HepG2 (cell line): ENCODE measurements around the gene DNAH8. TPM values are rescaled to one million over a fixed set of nuclear protein-coding genes. Genes with fewer than 3 reads are reported as not detected.

Experiments used
- ATAC-seq: fragments of 200-7000 bp; cut with Tn5 transposase; 3 replicates; pipeline ENCODE4 v1.9.1; 2020; ENCODE audit warnings: mild to moderate bottlenecking, moderate library complexity
- BruUV-seq: library from RNA; stranded (reverse); fragments of 400-500 nt; replicated peaks from 2 replicates; lab custom pipeline; 2021; lab: Mats Ljungman, UMichigan
- CTCF ChIA-PET: fragments of 300-600 bp; formaldehyde crosslinking; extraction: SDS; loops from one replicate; lab custom pipeline; 2021; ENCODE audit warnings: low total read pairs, inconsistent platforms, low intra/inter-chr PET ratio; lab: Yijun Ruan, JAX
- POLR2A ChIA-PET: fragments of 350-600 bp; sonication (Branson Sonifier 250); formaldehyde crosslinking; loops from one replicate; lab custom pipeline; 2020; ENCODE audit warnings: antibody characterized with exemption, inconsistent platforms; lab: Yijun Ruan, JAX
- DNase-seq: peaks from one replicate; pipeline ENCODE4 v3.0.0-alpha.2; 2015; ENCODE audit warnings: low spot score
- FAIRE-seq: peaks from 3 replicates; lab custom pipeline; 2011; peaks lifted over from hg19 to GRCh38; lab: Jason Lieb, UNC
- H2AFZ ChIP-seq: one replicate; pipeline ENCODE4 v1.6.1; 2011; ENCODE audit warnings: low read length, inconsistent platforms
- H3K27ac ChIP-seq: fragments of 300-600 bp; 3 replicates; pipeline ENCODE4 v1.8.0; 2011; ENCODE audit warnings: mixed run types, mild to moderate bottlenecking, mixed read lengths, low read length, inconsistent platforms; ENCODE audit not compliant: insufficient read depth; ENCODE audit errors: extremely low read length
- H3K27me3 ChIP-seq, 2 experiments: fragments of 200-600 bp in 1 of 2; 2 replicates in 1 of 2; 3 replicates in 1 of 2; pipeline versions ENCODE4 v1.6.0 to v1.8.0; 2011; ENCODE audit warnings: low read length in 2 of 2, mild to moderate bottlenecking in 2 of 2, moderate library complexity in 2 of 2, inconsistent platforms in 1 of 2; ENCODE audit not compliant: insufficient read depth in 2 of 2, control insufficient read depth in 1 of 2
- H3K36me3 ChIP-seq, 2 experiments: fragments of 200-600 bp in 1 of 2; replicated peaks in 1 of 2; 2 replicates in 1 of 2; 3 replicates in 1 of 2; pipeline versions ENCODE4 v1.5.1 to v1.8.0; 2011; ENCODE audit warnings: low read length in 2 of 2, inconsistent platforms in 1 of 2; ENCODE audit not compliant: insufficient read depth in 2 of 2, control insufficient read depth in 1 of 2
- H3K4me1 ChIP-seq: 2 replicates; pipeline ENCODE4 v1.5.1; 2012; ENCODE audit warnings: low read length, inconsistent platforms; ENCODE audit not compliant: insufficient read depth
- H3K4me2 ChIP-seq: 2 replicates; pipeline ENCODE4 v1.6.0; 2011; ENCODE audit warnings: low read depth, low read length, inconsistent platforms
- H3K4me3 ChIP-seq, 3 experiments: fragments of 200-600 bp in 1 of 3; sonication (generic), shearing (Covaris generic) in 1 of 3; replicated peaks in 1 of 3; 2 replicates each; pipeline ENCODE4 v1.5.1; 2011 to 2016; ENCODE audit warnings: low read length in 3 of 3, inconsistent platforms in 2 of 3, low read depth in 2 of 3, mild to moderate bottlenecking in 2 of 3, control low read depth in 1 of 3, mixed read lengths in 1 of 3; ENCODE audit not compliant: insufficient read depth in 1 of 3
- H3K79me2 ChIP-seq: one replicate; pipeline ENCODE4 v1.6.1; 2011; ENCODE audit warnings: low read length, inconsistent platforms; ENCODE audit not compliant: insufficient read depth
- H3K9ac ChIP-seq: 2 replicates; pipeline ENCODE4 v1.6.0; 2011; ENCODE audit warnings: mild to moderate bottlenecking, low read depth, low read length, inconsistent platforms; ENCODE audit not compliant: insufficient read depth
- H3K9me3 ChIP-seq: 2 replicates; pipeline ENCODE4 v1.5.1; 2012; ENCODE audit warnings: mild to moderate bottlenecking, low read length
- H4K20me1 ChIP-seq: 2 replicates; pipeline ENCODE4 v1.6.0; 2011; ENCODE audit warnings: inconsistent platforms, mild to moderate bottlenecking, low read length, moderate library complexity; ENCODE audit not compliant: insufficient read depth
- ESRRA ChIP-seq: sonication (generic); formaldehyde crosslinking; IDR thresholded peaks from 2 replicates; pipeline ENCODE4 v1.5.1; 2020; ENCODE audit warnings: mild to moderate bottlenecking, low read depth, missing genetic modification reagents
- RERE ChIP-seq: IDR thresholded peaks from 2 replicates; pipeline ENCODE4 v1.6.1; 2016; ENCODE audit warnings: low read depth, missing genetic modification reagents, missing compliant biosample characterization
- SKIL ChIP-seq: sonication (generic); formaldehyde crosslinking; IDR thresholded peaks from 2 replicates; pipeline ENCODE4 v1.8.0; 2022; ENCODE audit warnings: missing genetic modification reagents, mild to moderate bottlenecking, moderate library complexity, borderline replicate concordance
- SNAI1 ChIP-seq: sonication (generic); formaldehyde crosslinking; IDR thresholded peaks from 2 replicates; pipeline ENCODE4 v1.5.0; 2020; ENCODE audit warnings: mild to moderate bottlenecking, missing genetic modification reagents, borderline replicate concordance
- THAP9 ChIP-seq: sonication (generic); formaldehyde crosslinking; IDR thresholded peaks from 2 replicates; pipeline ENCODE4; 2020; ENCODE audit warnings: missing genetic modification reagents, mild to moderate bottlenecking, borderline replicate concordance
- TRIM24 ChIP-seq: sonication (generic); formaldehyde crosslinking; IDR thresholded peaks from 2 replicates; pipeline ENCODE4 v1.8.0; 2022; ENCODE audit warnings: mild to moderate bottlenecking, missing genetic modification reagents
- ZBED4 ChIP-seq: sonication (generic); formaldehyde crosslinking; IDR thresholded peaks from 2 replicates; pipeline ENCODE4 v1.4.0; 2020; ENCODE audit warnings: missing genetic modification reagents, borderline replicate concordance
- ZNF274 ChIP-seq: sonication (generic); formaldehyde crosslinking; IDR thresholded peaks from 2 replicates; pipeline ENCODE4 v1.5.1; 2020; ENCODE audit warnings: mild to moderate bottlenecking, missing genetic modification reagents
- ZNF337 ChIP-seq: sonication (generic); formaldehyde crosslinking; IDR thresholded peaks from 2 replicates; pipeline ENCODE4 v1.5.1; 2020; ENCODE audit warnings: missing genetic modification reagents, low read depth, mild to moderate bottlenecking, borderline replicate concordance
- WGBS: methylation state at CpG from one replicate; pipeline ENCODE4 v1.1.6; 2017; ENCODE audit warnings: low lambda C conversion rate; 5-methylcytosine and 5-hydroxymethylcytosine counted together
- in situ Hi-C: cut with HindIII; loops from 2 replicates; pipeline ENCODE4 v1.10.0; 2017; ENCODE audit warnings: low pct_unique_long_range_greater_than_20kb; ENCODE audit not compliant: extremely low pct_ligation_motif_present
- intact Hi-C: fragments of 100-400 bp; cut with micrococcal nuclease; formaldehyde crosslinking; loops from one replicate; pipeline ENCODE4 v1.10.0; 2022; ENCODE audit not compliant: unreplicated experiment
- polyA plus RNA-seq, 8 experiments: library from polyadenylated mRNA; depleted of rRNA in 3 of 8; stranded (reverse) in 7 of 8; unstranded in 1 of 8; fragments of >200 nt; fragmentation: Illumina TruSeq in 4 of 8; extraction: Trizol in 4 of 8; gene quantifications; 2 replicates each; pipeline versions ENCODE4 v1.2.1 to v1.2.3, GENCODE V29; 2011 to 2016; ENCODE audit warnings: low read depth in 4 of 8, missing spikeins in 1 of 8, mixed read lengths in 1 of 8; ENCODE audit not compliant: insufficient read depth in 1 of 8
- total RNA-seq, 5 experiments: library from RNA; depleted of rRNA; stranded (reverse); fragments of >200 nt; fragmentation: Illumina TruSeq; extraction: Trizol; gene quantifications; 2 replicates each; pipeline ENCODE4 v1.2.3, GENCODE V29; 2016; ENCODE audit warnings: low read depth in 1 of 5

DNAH8 gene
- total and polyA plus RNA-seq, 2 of the 13 experiments (the other 11 are each of a cell fraction or from before 2014, with no cell fraction given), result not detected

GRCh38 chr6:38990475-38990874 is 275.4 kb downstream of the DNAH8 start:
- Histone ChIP-seq H3K9ac (no peak overlapping the region), H3K4me2 (no peak overlapping the region), H2AFZ (no peak overlapping the region), H3K27me3 (no peaks in the 10 kb centered on the region), H3K27ac (no peak overlapping the region), H3K4me3 (no peak overlapping the region), H3K9me3 (no peaks in the 10 kb centered on the region), H4K20me1 (no peaks in the 10 kb centered on the region), H3K79me2 (no peaks in the 10 kb centered on the region), H3K36me3 (no peaks in the 10 kb centered on the region), H3K4me1 (no peaks in the 10 kb centered on the region)
- FAIRE-seq (no peak), DNase-seq (no peak), ATAC-seq (no peak)
- POLR2A ChIA-PET, result no interaction called here
- BruUV-seq, result no TSS peak
- CTCF ChIA-PET, result no interaction called here
- WGBS, result 52% methylated on average over 5 of the region's 5 CpGs
- intact Hi-C loops (no loop called here), in situ Hi-C loops (no loop called here)
- TF ChIP-seq RERE (CRISPR knock-in tag), result no peak
- TF ChIP-seq SNAI1 (CRISPR knock-in tag), result no peak
- TF ChIP-seq SKIL (CRISPR knock-in tag), result no peak
- no peak for TF ChIP-seq ZNF337
- TF ChIP-seq TRIM24 (CRISPR knock-in tag), result no peak
- TF ChIP-seq ZNF274 (CRISPR knock-in tag), result no peak
- no peak for TF ChIP-seq ZBED4 (CRISPR knock-in tag)
- no peak for TF ChIP-seq THAP9
- no peak for TF ChIP-seq ESRRA (CRISPR knock-in tag)
